GM19099 (cell line): ENCODE measurements around the gene RAI14.

Source experiments
- POLR2A ChIP-seq: IDR thresholded peaks from 3 replicates; pipeline ENCODE4 v1.6.1; 2011; ENCODE audit warnings: low read depth; ENCODE audit not compliant: insufficient read length; ENCODE audit errors: extremely low read depth

RAI14 gene

DNA sequence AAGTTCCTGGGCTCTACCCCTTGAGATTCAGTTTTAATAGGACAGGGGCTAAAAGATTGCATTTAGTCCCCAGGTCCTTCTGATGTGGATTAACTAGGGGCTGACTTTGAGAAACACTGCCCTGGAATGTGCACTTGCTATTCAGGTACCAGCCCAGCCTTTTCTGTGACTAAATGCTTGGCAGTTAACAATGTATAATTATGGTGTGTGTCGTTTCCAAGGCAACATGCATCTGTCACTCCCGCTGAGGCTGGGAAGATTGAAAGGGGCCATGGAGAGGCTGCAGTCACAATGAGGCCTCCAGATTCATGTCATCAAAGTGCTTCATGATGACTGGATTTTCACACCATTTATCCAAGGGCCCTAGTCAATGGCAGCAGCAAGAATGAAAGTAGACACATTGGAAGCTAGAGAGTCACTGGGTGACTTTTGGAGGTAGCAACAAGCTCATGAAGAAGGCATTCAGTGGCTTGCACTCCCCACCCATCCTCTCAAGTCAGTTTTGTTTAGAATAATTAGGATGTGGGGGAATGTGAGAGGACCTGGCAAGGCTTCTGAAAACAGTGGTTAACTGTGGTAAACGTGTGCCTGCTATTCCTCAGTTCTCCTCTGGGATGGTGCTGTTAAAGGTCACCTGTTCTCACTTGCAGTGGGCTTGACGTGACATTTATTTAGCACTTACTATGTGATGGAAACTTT, 28.3 kb downstream of the RAI14 start:
- TF ChIP-seq POLR2A, result no peak

DNA sequence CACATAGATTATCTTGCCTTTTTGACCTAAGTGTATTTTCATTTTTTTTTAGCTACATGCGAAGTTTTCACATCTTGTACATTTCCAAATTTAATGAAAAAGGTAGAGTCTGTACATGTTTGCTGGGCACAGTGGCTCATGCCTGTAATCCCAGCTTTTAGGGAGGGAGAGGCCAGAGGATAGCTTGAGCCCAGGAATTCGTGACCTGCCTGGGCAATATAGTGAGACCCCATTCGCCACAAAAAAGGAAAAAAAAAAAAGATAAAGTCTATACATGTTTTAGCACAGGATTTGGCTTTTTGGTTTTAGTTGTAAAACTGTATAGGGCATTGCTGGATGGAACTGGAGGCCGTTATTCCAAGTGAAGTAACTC, 28.8 kb downstream of the RAI14 start:
- TF ChIP-seq POLR2A, result no peak

- no peak for TF ChIP-seq POLR2A
Observed at GRCh38 chr5:34685485-34686165, 29.5 kb downstream of the RAI14 start.

GRCh38 chr5:34686762-34687268, 30.7 kb downstream of the RAI14 start:
- no peak for TF ChIP-seq POLR2A

DNA sequence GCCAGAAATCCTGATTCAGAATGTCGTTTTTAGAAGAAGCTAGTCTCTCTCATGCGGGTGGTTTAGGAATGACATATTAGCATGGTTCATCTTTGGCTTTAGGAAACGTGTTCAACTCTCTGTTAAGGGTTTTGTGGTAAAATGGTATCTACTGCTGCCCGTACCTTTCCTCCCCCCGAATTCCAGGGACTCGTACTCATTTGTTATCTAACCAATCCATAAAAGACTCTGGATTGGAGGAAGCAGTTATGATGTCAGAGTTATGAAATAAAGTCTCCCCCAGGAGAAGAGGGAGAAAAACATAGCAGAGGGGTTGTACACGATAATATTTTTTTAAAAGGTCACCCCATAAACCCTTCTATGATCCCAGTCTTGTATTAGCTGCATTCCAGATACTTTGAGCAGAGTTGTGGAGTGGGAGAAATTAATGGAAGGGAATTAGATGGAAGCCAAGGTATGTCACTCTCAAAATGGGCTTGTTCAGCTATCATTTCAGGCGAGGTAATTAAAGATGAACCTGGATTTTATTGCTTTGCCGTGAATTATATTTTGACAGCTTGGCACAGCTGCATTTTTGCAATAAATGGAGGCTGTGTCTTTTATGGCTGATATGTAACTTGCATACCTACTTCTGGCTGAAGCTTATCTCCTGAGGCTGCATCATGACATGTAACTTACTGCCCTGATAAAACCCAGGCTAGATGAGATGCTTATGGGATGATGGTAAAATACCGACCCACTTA, 31.3 kb downstream of the RAI14 start:
- TF ChIP-seq POLR2A, result no peak

- no peak for TF ChIP-seq POLR2A
Observed at GRCh38 chr5:34688015-34688810, 32.1 kb downstream of the RAI14 start.

- no peak for TF ChIP-seq POLR2A
Observed at GRCh38 chr5:34690301-34690700, 34.2 kb downstream of the RAI14 start.

DNA sequence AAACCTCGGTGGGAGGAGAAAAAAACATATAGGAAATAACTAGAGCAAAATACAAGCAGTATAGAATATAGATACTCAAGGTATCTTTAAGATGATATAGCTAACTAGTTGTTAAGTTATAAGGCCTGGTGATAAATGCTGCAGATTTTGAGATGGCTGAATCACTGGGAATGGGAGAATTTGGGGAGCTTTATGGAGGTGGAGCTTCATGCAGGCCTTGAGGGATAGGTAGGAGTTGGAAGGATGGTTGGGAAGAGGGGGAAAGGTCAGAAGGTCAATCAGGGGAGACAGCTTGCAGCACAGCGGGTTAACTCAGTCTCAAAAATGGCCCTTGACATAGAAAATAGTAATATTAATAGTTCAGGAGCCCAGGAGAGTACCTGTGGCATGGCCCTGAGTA, 34.8 kb downstream of the RAI14 start:
- no peak for TF ChIP-seq POLR2A

DNA sequence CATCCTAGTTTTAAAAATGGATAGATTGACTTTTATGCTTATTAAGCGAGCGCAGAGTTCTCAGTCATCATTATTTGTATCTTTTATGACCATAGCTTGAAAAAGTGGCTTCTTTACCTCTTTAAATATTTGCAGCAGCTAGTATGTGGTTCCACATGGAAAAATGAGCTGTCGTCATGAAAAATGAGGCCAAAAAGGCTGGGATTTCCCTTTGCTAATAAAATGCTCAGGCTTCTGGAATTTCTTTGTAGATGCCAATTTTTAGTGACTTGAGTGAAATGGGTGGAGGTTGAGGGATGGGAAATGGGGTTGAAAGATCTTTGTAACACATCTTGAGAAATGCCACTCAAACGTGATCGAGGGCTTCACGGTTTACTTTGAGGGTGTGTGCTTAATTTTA, 35.2 kb downstream of the RAI14 start:
- no peak for TF ChIP-seq POLR2A

GRCh38 chr5:34692786-34693185, 36.7 kb downstream of the RAI14 start:
- TF ChIP-seq POLR2A, result no peak

GRCh38 chr5:34694012-34694411, 37.9 kb downstream of the RAI14 start:
- TF ChIP-seq POLR2A, result no peak

GRCh38 chr5:34694685-34695084, 38.6 kb downstream of the RAI14 start:
- TF ChIP-seq POLR2A, result no peak

DNA sequence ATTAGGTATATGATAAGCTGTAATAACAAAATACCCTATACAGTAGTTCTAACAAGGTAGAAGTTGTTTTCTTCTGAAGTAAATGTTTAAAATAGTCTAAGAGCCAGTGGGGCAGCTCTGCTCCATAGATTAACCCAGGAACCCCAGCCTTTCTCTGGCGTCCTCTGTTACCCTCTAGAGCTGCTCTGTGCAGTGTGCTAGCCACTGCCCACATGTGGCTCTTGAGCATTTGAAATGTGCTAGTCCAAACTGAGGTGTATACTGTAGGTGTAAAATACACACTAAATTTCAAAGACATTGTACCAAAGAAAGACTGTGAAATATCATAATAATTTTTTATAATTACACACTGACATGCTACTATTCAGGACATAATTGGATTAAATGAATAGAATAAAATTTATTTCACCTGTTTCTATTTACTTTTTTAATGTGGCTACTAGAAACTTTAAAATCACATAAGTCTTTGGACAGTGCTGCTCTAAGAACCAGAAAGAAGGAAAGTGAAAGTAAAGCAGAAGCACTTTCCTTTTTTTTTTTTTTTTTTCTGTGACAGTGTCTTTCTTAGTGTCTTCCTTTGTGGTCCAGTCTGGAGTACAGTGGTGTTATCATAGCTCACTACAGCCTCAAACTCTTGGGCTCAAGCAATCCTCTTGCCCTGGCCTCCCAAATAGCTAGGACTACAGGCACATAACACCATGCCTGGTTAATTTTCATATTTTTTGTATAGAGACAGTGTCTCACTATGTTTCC, 39.3 kb downstream of the RAI14 start:
- no peak for TF ChIP-seq POLR2A

DNA sequence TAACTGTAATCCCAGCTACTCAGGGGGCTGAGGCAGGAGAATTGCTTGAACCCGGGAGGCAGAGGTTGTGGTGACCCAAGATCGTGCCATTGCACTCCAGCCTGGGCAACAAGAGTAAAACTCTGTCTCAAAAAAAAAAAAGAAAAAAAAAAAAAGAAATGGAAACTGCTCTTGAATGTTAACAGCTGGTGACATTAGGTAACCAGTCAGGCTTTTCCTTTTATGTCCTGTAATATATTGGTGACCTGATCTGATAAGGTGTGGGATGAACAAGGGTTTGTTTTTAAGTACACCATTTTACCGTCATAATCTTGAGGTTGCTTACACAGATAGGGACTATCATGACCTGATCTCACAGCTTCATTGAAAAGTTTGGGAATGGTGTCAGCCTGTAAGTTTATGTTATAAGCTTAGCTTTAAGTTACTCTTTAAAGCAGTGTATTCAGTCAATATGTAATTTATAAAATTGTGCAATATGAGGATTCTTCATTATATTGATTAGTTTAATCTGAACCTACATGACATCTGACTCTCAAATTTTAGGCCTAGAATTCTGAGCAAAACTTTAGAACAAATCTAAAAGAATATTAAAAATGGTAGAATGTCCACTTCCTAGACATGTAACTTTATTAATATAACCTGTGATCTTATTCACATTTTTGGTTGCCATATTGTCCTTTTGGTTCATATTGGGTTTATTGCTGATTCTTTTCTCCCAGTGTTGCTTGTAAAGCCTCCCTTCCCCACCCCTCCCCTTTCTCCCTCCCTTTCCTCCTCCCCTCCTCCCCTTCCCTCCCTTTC, 41.4 kb downstream of the RAI14 start:
- no peak for TF ChIP-seq POLR2A

GRCh38 chr5:34698109-34698419, 41.9 kb downstream of the RAI14 start:
- TF ChIP-seq POLR2A, result no peak
